Endothelial cell of umbilical vein (primary cell): ENCODE data around the gene GRK4. TPM values are rescaled to one million over a fixed set of nuclear protein-coding genes. Genes with fewer than 3 reads are reported as not detected.
A peak's percentile ranks its signal among the peaks of the same experiment; 100 is the strongest.

Experiments used
- Bru-seq: library from RNA; stranded (reverse); fragments of 400-500 nt; gene quantifications from one replicate; lab custom pipeline; 2021; lab: Mats Ljungman, UMichigan
- BruChase-seq, 2 experiments: library from RNA; stranded (reverse); fragments of 400-500 nt; gene quantifications; one replicate each; lab custom pipeline; 2021; lab: Mats Ljungman, UMichigan
- BruUV-seq: library from RNA; stranded (reverse); fragments of 400-500 nt; replicated peaks from 2 replicates; lab custom pipeline; 2021; lab: Mats Ljungman, UMichigan
- CTCF ChIA-PET: fragments of 300-600, 350-600 bp; sonication (Branson Sonifier 250); formaldehyde crosslinking; loops from one replicate; lab custom pipeline; 2021; ENCODE audit warnings: antibody characterized with exemption, inconsistent platforms; lab: Charles Lee
- POLR2A ChIA-PET: fragments of 300-600, 350-600 bp; sonication (Branson Sonifier 250); formaldehyde crosslinking; loops from one replicate; lab custom pipeline; 2021; ENCODE audit warnings: antibody characterized with exemption, inconsistent platforms; lab: Charles Lee
- DNase-seq: peaks from one replicate; pipeline ENCODE4 v3.0.0-alpha.2; 2011; ENCODE audit warnings: low read depth, low spot score
- FAIRE-seq: peaks from 2 replicates; lab custom pipeline; 2011; peaks lifted over from hg19 to GRCh38; lab: Jason Lieb, UNC
- H2AFZ ChIP-seq: 2 replicates; pipeline ENCODE4 v1.6.0; 2012; ENCODE audit warnings: low read depth, low read length, control low read depth, inconsistent platforms
- H3K27ac ChIP-seq: 2 replicates; pipeline ENCODE4 v1.5.1; 2011; ENCODE audit warnings: low read depth, mild to moderate bottlenecking, control low read depth, low read length, moderate library complexity; ENCODE audit not compliant: insufficient read depth
- H3K27me3 ChIP-seq, 2 experiments: 2 replicates each; pipeline versions ENCODE4 v1.6.0 to v1.6.1; 2011; ENCODE audit warnings: low read length in 2 of 2, mixed read lengths in 1 of 2; ENCODE audit not compliant: control insufficient read depth in 2 of 2, insufficient read depth in 2 of 2
- H3K36me3 ChIP-seq, 2 experiments: 2 replicates in 1 of 2; 3 replicates in 1 of 2; pipeline ENCODE4 v1.5.1; 2011; ENCODE audit warnings: low read length in 2 of 2, mild to moderate bottlenecking in 1 of 2, moderate library complexity in 1 of 2; ENCODE audit not compliant: control insufficient read depth in 2 of 2, insufficient read depth in 2 of 2; ENCODE audit errors: extremely low read depth in 1 of 2
- H3K4me1 ChIP-seq: 3 replicates; pipeline ENCODE4 v1.5.1; 2011; ENCODE audit warnings: mild to moderate bottlenecking, low read length; ENCODE audit not compliant: control insufficient read depth, insufficient read depth; ENCODE audit errors: extremely low read depth
- H3K4me2 ChIP-seq: 2 replicates; pipeline ENCODE4 v1.6.1; 2011; ENCODE audit warnings: low read length, control low read depth, mixed read lengths; ENCODE audit not compliant: insufficient read depth
- H3K4me3 ChIP-seq, 3 experiments: fragments of 200-600 bp in 1 of 3; sonication (generic), shearing (Covaris generic) in 1 of 3; replicated peaks in 1 of 3; 2 replicates each; pipeline ENCODE4 v1.5.1; 2011 to 2016; ENCODE audit warnings: control low read depth in 3 of 3, low read length in 3 of 3, mild to moderate bottlenecking in 2 of 3, inconsistent platforms in 1 of 3, low read depth in 1 of 3, moderate library complexity in 1 of 3; ENCODE audit not compliant: insufficient read depth in 1 of 3
- H3K79me2 ChIP-seq: 2 replicates; pipeline ENCODE4 v1.6.0; 2012; ENCODE audit warnings: low read length, inconsistent platforms; ENCODE audit not compliant: control insufficient read depth, insufficient read depth
- H3K9ac ChIP-seq: replicated peaks from 2 replicates; pipeline ENCODE3; 2011; ENCODE audit warnings: low read length, control low read depth; ENCODE audit not compliant: insufficient read depth; ENCODE audit errors: extremely low read depth
- H3K9me1 ChIP-seq: replicated peaks from 3 replicates; pipeline ENCODE4 v1.6.0; 2011; ENCODE audit warnings: mild to moderate bottlenecking, low read length; ENCODE audit not compliant: control insufficient read depth, insufficient read depth; ENCODE audit errors: extremely low read depth
- H3K9me3 ChIP-seq: replicated peaks from 2 replicates; pipeline ENCODE4 v1.5.1; 2012; ENCODE audit warnings: low read length, inconsistent platforms; ENCODE audit not compliant: control insufficient read depth, insufficient read depth
- H4K20me1 ChIP-seq: replicated peaks from 2 replicates; pipeline ENCODE3; 2011; ENCODE audit warnings: mild to moderate bottlenecking, low read length; ENCODE audit not compliant: control insufficient read depth, insufficient read depth; ENCODE audit errors: extremely low read depth
- CTCF ChIP-seq, 2 donors: IDR thresholded peaks; 1 replicate in 1 of 2; 2 replicates in 1 of 2; pipeline ENCODE4 v1.5.1; 2011; ENCODE audit warnings: low read length in 2 of 2, mild to moderate bottlenecking in 2 of 2, moderate library complexity in 2 of 2, control low read depth in 1 of 2, inconsistent platforms in 1 of 2, low read depth in 1 of 2; ENCODE audit not compliant: insufficient read depth in 1 of 2; ENCODE audit errors: extremely low read depth in 1 of 2
- EZH2 ChIP-seq: IDR thresholded peaks from 2 replicates; pipeline ENCODE4 v1.6.1; 2012; ENCODE audit warnings: borderline replicate concordance, low read depth, mild to moderate bottlenecking, moderate library complexity, low read length, inconsistent platforms; ENCODE audit not compliant: severe bottlenecking
- FOS ChIP-seq: IDR thresholded peaks from 2 replicates; pipeline ENCODE4 v1.6.1; 2011; ENCODE audit warnings: mild to moderate bottlenecking, low read length, moderate library complexity, borderline replicate concordance; ENCODE audit not compliant: insufficient read depth
- GATA2 ChIP-seq: IDR thresholded peaks from 2 replicates; pipeline ENCODE4 v1.7.0; 2011; ENCODE audit warnings: low read depth, mild to moderate bottlenecking, moderate library complexity, mixed read lengths, low read length; ENCODE audit not compliant: insufficient read length, insufficient read depth
- JUN ChIP-seq: IDR thresholded peaks from 2 replicates; pipeline ENCODE4 v1.6.1; 2011; ENCODE audit warnings: borderline replicate concordance, low read depth; ENCODE audit not compliant: insufficient read length, insufficient read depth
- MAX ChIP-seq: IDR thresholded peaks from 2 replicates; pipeline ENCODE4 v1.6.1; 2011; ENCODE audit not compliant: insufficient read depth, insufficient read length
- MYC ChIP-seq: IDR thresholded peaks from one replicate; pipeline ENCODE4 v1.6.1; 2011; ENCODE audit warnings: mild to moderate bottlenecking, low read depth, low read length
- POLR2A ChIP-seq: IDR thresholded peaks from 2 replicates; pipeline ENCODE4 v1.6.1; 2012; ENCODE audit warnings: low read depth, mild to moderate bottlenecking, control low read depth, low read length
- POLR2AphosphoS5 ChIP-seq: IDR thresholded peaks from 2 replicates; pipeline ENCODE4 v1.6.1; 2012; ENCODE audit warnings: low read depth, mild to moderate bottlenecking, control low read depth, low read length, moderate library complexity; ENCODE audit not compliant: insufficient read depth
- dilution Hi-C: fragments of 300-500 bp; cut with MboI; formaldehyde crosslinking; loops from one replicate; pipeline ENCODE4 v1.15.0; 2019; ENCODE audit warnings: low sequenced_read_pairs; ENCODE audit not compliant: extremely low pct_ligation_motif_present
- intact Hi-C: fragments of 100-400 bp; cut with micrococcal nuclease; formaldehyde crosslinking; loops from one replicate; pipeline ENCODE4 v1.10.0; 2022
- long read RNA-seq: library from polyadenylated mRNA; stranded (forward); transcript quantifications from one replicate; pipeline ENCODE4 v2.0.0, GENCODE V29; 2021
- polyA minus RNA-seq, 3 experiments: library from RNA; depleted of rRNA, polyadenylated mRNA; stranded (reverse); fragments of >200 nt; gene quantifications; 1 replicate in 1 of 3; 2 replicates in 2 of 3; pipeline ENCODE4 v1.2.3, GENCODE V29; 2011
- polyA plus RNA-seq, 4 experiments: library from polyadenylated mRNA; depleted of rRNA in 3 of 4; stranded (reverse) in 3 of 4; unstranded in 1 of 4; fragments of >200 nt; gene quantifications; 2 replicates each; pipeline versions ENCODE4 v1.2.1 to v1.2.3, GENCODE V29; 2011 to 2012; ENCODE audit warnings: missing spikeins in 1 of 4
- total RNA-seq: library from RNA; stranded (reverse); gene quantifications from 2 replicates; pipeline ENCODE4 v1.2.3, GENCODE V29; 2021

The GRK4 gene
- total RNA-seq (5.9 and 6.3 TPM in 2 replicates), polyA plus RNA-seq (3.1 and 3.2 TPM in 2 replicates), polyA minus RNA-seq (3.3 and 4.4 TPM in 2 replicates), Bru-seq, nascent RNA (percentile 33 among the genes with signal in this experiment), BruChase-seq, experiment 1, labeled RNA remaining after a 6-hour chase (percentile 55 among the genes with signal in this experiment), BruChase-seq, experiment 2, labeled RNA remaining after a 2-hour chase (percentile 47 among the genes with signal in this experiment)
- 3.3 and 3.5 TPM in 2 replicates for polyA plus RNA-seq (2011; cell fraction: cytosol; rRNA removed)
- polyA plus RNA-seq (2011; cell fraction: nucleus; rRNA removed), result 3.2 and 3.9 TPM in 2 replicates
- polyA plus RNA-seq (2012), result 3.7 and 4.6 TPM in 2 replicates
- 1.2 TPM for polyA minus RNA-seq (2011; cell fraction: cytosol; rRNA and poly(A)+ RNA removed)
- polyA minus RNA-seq (2011; cell fraction: nucleus; rRNA and poly(A)+ RNA removed), result 2.0 and 2.6 TPM in 2 replicates
- long read RNA-seq, transcript GRK4-204 (2 exons, 2,136 nt), result major isoform, 7 of 33 reads
- long read RNA-seq, partial matches to known transcripts, result 0 of 33 reads
- long read RNA-seq, other reads (novel, unspliced or antisense), result 26 of 33 reads

GRCh38 chr4:2963175-2963965, at the start of gene GRK4, which contains the start of gene NOP14:
GRK4 (plus strand) TSS chr4:2963571; CDS start chr4:2964071, 500 bp downstream.
NOP14 (minus strand) TSS chr4:2963406; CDS start chr4:2963319, 87 bp downstream.
- CTCF ChIA-PET, result interaction anchor here (0.8 to 5.2 kb wide), 10 partner anchors 9 to 207 kb away, joined by 3 to 28 read pairs (median 6); partner anchors contain the start of gene TNIP2
- Histone ChIP-seq H3K27me3 (no peaks in the 10 kb centered on the region), H3K79me2 (peaks cover 42% of the 10 kb centered on the region), H2AFZ (peak within 1 kb of the TSS; percentile 97), H3K27ac (peak within 1 kb of the TSS; percentile 64), H3K4me2 (peak within 1 kb of the TSS; percentile 97), H3K36me3 (no peaks in the 10 kb centered on the region), H3K4me3 (peak within 1 kb of the TSS; percentile 54 to 84 (median 73)), H4K20me1 (peaks cover 2% of the 10 kb centered on the region), H3K9me1 (no peaks in the 10 kb centered on the region), H3K9me3 (no peaks in the 10 kb centered on the region), H3K4me1 (peaks cover 32% of the 10 kb centered on the region), H3K9ac (peak within 1 kb of the TSS; percentile 85)
- intact Hi-C loops, result loop anchor here (5.0 to 10.0 kb wide), 2 partner anchors 74 to 549 kb away; partner anchors contain the start of genes CFAP99 and ZFYVE28
- DNase-seq (peak; percentile 98), FAIRE-seq (peak; percentile 91)
- dilution Hi-C loops, result no loop called here
- no TSS peak for BruUV-seq
- POLR2A ChIA-PET, result interaction anchor here (0.7 to 1.1 kb wide), 3 partner anchors 14 to 479 kb away, joined by 3 to 4 read pairs (median 3); no protein-coding TSS in a partner anchor
- TF ChIP-seq CTCF (IDR thresholded peaks at IDR 0.05; ENCODE audit: extremely low read depth in 1 of 2, insufficient read depth in 1 of 2, low read depth in 1 of 2, low read length in 2 of 2) (peak in 1 of 2 donors; percentile 20), JUN (no peak), MYC (peak; percentile 94), FOS (no peak), EZH2 (no peak), GATA2 (no peak), POLR2AphosphoS5 (peak; percentile 85), POLR2A (peak; percentile 63), MAX (peak; percentile 98)
